Body of pancreas (tissue), 4 donors: ENCODE data around the gene TMEM202.
"Not testable (repeated sequence)": the region's sequence is repeated elsewhere in the genome, so short reads cannot be mapped to it uniquely, and the experiment has no call there.

Experiments used
- CTCF ChIP-seq, 7 experiments: fragments of 450-650 bp in 4 of 7; fragments of 200-600 bp in 3 of 7; sonication (generic) in 3 of 7; IDR thresholded peaks; one replicate each; pipeline ENCODE4 v1.5.1; 2016 to 2019; ENCODE audit warnings: antibody characterized with exemption in 7 of 7
- POLR2A ChIP-seq, 3 donors: fragments of 450-650 bp; IDR thresholded peaks; one replicate each; pipeline ENCODE4 v1.6.1; 2016; ENCODE audit warnings: antibody characterized with exemption in 3 of 3, mild to moderate bottlenecking in 2 of 3

- not testable (repeated sequence) for TF ChIP-seq POLR2A, CTCF (IDR thresholded peaks at IDR 0.05)
Measured at GRCh38 chr15:72396331-72396730, 1.8 kb upstream of the TMEM202 start.
